Fibroblast of villous mesenchyme (primary cell): ENCODE data around the gene PHTF2. TPM values are rescaled to one million over a fixed set of nuclear protein-coding genes. Genes with fewer than 3 reads are reported as not detected.

Source experiments
- DNase-seq: peaks from one replicate; pipeline ENCODE4 v3.0.0-alpha.2; 2010; ENCODE audit warnings: low read depth
- H3K4me3 ChIP-seq: 2 replicates; pipeline ENCODE4 v1.5.1; 2011; ENCODE audit warnings: low read depth, mild to moderate bottlenecking, low read length
- CTCF ChIP-seq: IDR thresholded peaks from 2 replicates; pipeline ENCODE4 v1.5.1; 2012; ENCODE audit warnings: low read depth, mild to moderate bottlenecking, low read length; ENCODE audit not compliant: insufficient read depth
- total RNA-seq: library from RNA; depleted of rRNA; stranded (reverse); fragments of >200 nt; gene quantifications from 2 replicates; pipeline ENCODE4 v1.2.3, GENCODE V29; 2012

PHTF2 gene
- total RNA-seq, 1 donor: 119 TPM

DNA sequence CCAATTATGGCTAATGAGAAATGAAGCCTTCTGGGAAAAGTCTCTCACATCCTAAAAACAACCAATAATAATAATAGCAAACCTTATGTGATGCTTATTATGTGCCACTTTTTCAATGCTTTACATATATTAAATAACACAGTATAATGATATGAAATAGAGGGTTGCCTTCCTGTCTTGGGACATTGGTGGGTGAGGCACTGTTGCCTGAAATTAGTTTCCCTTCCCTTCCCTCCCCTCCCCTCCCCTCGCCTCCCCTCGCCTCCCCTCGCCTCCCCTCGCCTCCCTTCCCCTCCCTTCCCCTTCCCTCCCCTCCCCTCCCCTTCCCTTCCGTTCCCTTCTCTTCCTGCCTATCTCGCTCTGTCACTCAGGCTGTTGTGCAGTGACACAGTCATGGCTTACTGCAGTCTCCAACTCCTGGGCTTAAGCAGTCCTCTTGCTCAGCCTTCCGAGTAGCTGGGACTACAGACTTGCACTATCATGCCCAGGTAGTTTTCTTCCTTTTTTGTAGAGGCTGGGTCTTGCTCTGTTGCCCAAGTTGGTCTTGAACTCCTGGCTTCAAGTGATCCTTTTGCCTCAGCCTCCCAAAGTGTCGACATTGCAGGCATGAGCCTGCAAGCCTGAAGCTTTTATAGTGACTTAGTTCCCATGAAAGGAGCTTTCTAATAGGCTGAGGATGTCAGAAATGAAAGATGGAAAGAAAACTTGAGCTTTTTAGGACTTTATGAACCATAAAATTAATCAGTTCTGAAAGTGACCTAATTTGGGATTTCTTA lies 47.9 kb downstream of the PHTF2 start:
- no peak overlapping the region for H3K4me3 ChIP-seq
- TF ChIP-seq CTCF: no peak
- no peak for DNase-seq

GRCh38 chr7:77855371-77856083 lies 57.0 kb downstream of the PHTF2 start:
- peak; percentile 60 for DNase-seq
- TF ChIP-seq CTCF: no peak

GRCh38 chr7:77858278-77858677 lies 59.7 kb downstream of the PHTF2 start:
- no peak overlapping the region for H3K4me3 ChIP-seq
- TF ChIP-seq CTCF: no peak
- DNase-seq: no peak

More at GRCh38 chr7:77855371-77856083, 57.0 kb downstream of the PHTF2 start:
- H3K4me3 ChIP-seq: no peak overlapping the region

GRCh38 chr7:77859343-77859742 lies 60.8 kb downstream of the PHTF2 start:
- DNase-seq: no peak

GRCh38 chr7:77862691-77863090 lies 64.1 kb downstream of the PHTF2 start:
- no peak overlapping the region for H3K4me3 ChIP-seq
- no peak for TF ChIP-seq CTCF
- DNase-seq: no peak

More at GRCh38 chr7:77859343-77859742, 60.8 kb downstream of the PHTF2 start:
- no peak overlapping the region for H3K4me3 ChIP-seq
- no peak for TF ChIP-seq CTCF

DNA sequence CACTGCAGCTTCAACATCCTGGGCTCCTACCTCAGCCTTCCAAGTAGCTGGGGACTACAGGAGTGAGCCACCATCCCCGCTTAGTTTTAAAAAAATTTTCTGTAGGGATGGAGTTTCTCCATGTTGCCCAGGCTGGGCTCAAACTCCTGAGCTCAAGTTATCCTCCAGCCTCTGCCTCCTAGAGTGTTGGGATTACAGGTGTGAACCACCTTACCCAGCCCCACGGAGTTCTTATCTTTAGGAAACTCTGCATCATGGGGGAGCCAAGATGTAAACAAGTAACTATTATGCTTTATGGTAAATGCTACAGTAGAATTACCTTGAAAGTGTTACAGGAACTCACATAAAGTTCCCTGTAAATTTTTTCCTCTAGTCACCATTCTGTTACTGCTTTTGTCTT lies 65.3 kb downstream of the PHTF2 start:
- DNase-seq: no peak
- no peak overlapping the region for H3K4me3 ChIP-seq
- no peak for TF ChIP-seq CTCF
